DND-41 (cell line): ENCODE data around the gene USP54.
A peak's percentile ranks its signal among the peaks of the same experiment; 100 is the strongest.
"Not testable (repeated sequence)": the region's sequence is repeated elsewhere in the genome, so short reads cannot be mapped to it uniquely, and the experiment has no call there.

ENCODE experiments used
- ATAC-seq: fragments of 200-7000 bp; cut with Tn5 transposase; 3 replicates; pipeline ENCODE4 v1.9.1; 2021; ENCODE audit warnings: low read depth; ENCODE audit not compliant: insufficient read depth
- DNase-seq: peaks from one replicate; pipeline ENCODE4 v3.0.0-alpha.2; 2020
- H2AFZ ChIP-seq: 2 replicates; pipeline ENCODE4 v1.6.0; 2012; ENCODE audit warnings: low read depth, low read length
- H3K27ac ChIP-seq: 2 replicates; pipeline ENCODE4 v1.5.1; 2012; ENCODE audit warnings: low read length, inconsistent platforms
- H3K27me3 ChIP-seq: fragments of 200-600 bp; sonication (generic); 2 replicates; pipeline ENCODE4 v1.6.0; 2012; ENCODE audit warnings: low read length, mild to moderate bottlenecking, inconsistent platforms; ENCODE audit not compliant: insufficient read depth, poor library complexity
- H3K36me3 ChIP-seq: 2 replicates; pipeline ENCODE4 v1.5.1; 2012; ENCODE audit warnings: low read length, inconsistent platforms; ENCODE audit not compliant: insufficient read depth
- H3K4me1 ChIP-seq: 2 replicates; pipeline ENCODE4 v1.5.1; 2012; ENCODE audit warnings: mild to moderate bottlenecking, low read length; ENCODE audit not compliant: insufficient read depth
- H3K4me2 ChIP-seq: 2 replicates; pipeline ENCODE4 v1.6.0; 2012; ENCODE audit warnings: mild to moderate bottlenecking, moderate library complexity, low read length, inconsistent platforms; ENCODE audit not compliant: insufficient read depth
- H3K4me3 ChIP-seq, 2 experiments: fragments of 200-600 bp in 1 of 2; shearing (Covaris generic) in 1 of 2; 2 replicates each; pipeline ENCODE4 v1.5.1; 2012 to 2016; ENCODE audit warnings: inconsistent platforms in 2 of 2, low read length in 2 of 2, mild to moderate bottlenecking in 2 of 2, low read depth in 1 of 2, moderate library complexity in 1 of 2
- H3K79me2 ChIP-seq: 2 replicates; pipeline ENCODE4 v1.6.0; 2012; ENCODE audit warnings: low read length, inconsistent platforms; ENCODE audit not compliant: insufficient read depth
- H3K9ac ChIP-seq: 2 replicates; pipeline ENCODE4 v1.6.0; 2012; ENCODE audit warnings: low read depth, mild to moderate bottlenecking, inconsistent platforms, low read length, moderate library complexity
- H3K9me3 ChIP-seq: 2 replicates; pipeline ENCODE4 v1.5.1; 2012; ENCODE audit warnings: low read length, moderate library complexity, mild to moderate bottlenecking, inconsistent platforms; ENCODE audit not compliant: insufficient read depth, severe bottlenecking
- H4K20me1 ChIP-seq: 2 replicates; pipeline ENCODE4 v1.6.0; 2012; ENCODE audit warnings: low read length; ENCODE audit not compliant: insufficient read depth
- EZH2 ChIP-seq: IDR thresholded peaks from 3 replicates; pipeline ENCODE4 v1.6.1; 2012; ENCODE audit warnings: borderline replicate concordance, low read depth, mild to moderate bottlenecking, moderate library complexity, low read length, inconsistent platforms; ENCODE audit not compliant: severe bottlenecking
- TF ChIP-seq, protein P1 (sequence below): IDR thresholded peaks from 2 replicates; pipeline ENCODE4 v1.5.1; 2012; ENCODE audit warnings: borderline replicate concordance, low read length, moderate library complexity, mild to moderate bottlenecking; ENCODE audit not compliant: poor library complexity, severe bottlenecking; ENCODE audit errors: extremely low read depth

Gene USP54

DNA sequence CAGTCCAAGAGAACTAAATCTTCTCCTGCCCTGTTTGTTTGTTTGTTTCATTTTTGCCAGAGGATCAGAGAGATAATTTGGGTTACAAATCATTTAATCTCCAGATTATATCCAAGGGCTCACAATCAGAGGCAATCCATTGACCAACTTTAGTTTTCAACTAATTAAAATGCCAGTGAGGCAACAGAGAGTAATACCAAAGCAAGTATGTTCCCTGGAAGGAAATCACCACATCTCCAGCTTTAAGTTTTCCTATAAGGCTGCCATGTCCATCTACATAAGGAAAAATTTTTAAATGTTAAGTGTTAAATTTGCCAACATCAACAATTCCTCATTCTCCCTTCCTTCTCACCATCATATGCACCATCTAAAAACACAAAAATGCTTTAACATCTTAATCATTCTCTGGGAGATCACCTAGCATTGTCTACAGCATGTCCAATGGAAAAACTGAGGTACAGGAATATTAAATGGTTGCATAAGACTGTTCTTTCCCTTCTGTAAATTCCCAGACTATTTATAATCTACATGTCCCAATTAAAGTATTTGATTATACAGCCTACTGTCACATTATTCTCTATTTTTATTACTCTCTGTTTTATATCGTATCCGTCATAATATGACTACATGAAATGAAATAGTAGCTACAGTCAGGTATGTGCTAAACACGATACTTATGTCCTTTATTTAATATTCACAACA is 14.1 kb downstream of the USP54 start:
- H3K4me2 ChIP-seq = no peak overlapping the region

DNA sequence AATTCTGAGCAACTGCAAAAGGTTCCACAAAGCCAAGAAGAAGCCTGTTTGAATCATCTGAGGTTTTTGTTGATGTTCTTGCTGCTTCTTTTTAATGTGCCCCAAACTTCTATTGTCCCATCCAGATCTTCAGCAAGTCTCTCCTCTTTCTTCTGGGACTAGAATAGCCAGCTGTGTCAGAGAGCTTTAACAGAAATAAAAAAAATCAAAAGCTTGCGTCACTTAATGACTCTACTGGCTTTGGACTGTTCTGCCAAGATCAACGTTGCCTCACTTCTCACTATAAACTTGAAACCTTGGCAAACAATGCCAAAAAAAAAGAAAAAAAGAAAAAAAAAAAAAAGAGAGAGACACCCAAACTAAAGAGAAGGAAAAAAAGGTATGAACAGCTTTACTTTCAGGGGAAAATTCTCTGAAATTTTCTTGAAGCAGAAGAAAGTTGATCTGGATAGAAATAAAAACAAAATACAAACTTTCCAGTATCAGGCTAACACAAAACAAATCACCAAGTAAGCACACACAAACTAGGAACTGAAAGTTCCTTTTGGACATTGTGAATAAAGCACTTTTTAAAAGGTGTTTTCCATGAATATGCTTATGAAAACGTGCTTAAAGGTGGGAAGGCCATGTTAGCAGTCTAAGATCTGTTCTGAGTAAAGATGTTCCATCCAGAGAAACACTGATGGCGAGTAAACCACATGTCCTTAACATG is 14.8 kb downstream of the USP54 start:
- Histone ChIP-seq H3K27me3 (no peaks in the 10 kb centered on the region), H4K20me1 (no peaks in the 10 kb centered on the region), H3K9me3 (no peaks in the 10 kb centered on the region), H3K4me3 (no peak overlapping the region), H3K4me2 (no peak overlapping the region), H3K4me1 (no peaks in the 10 kb centered on the region), H3K36me3 (no peaks in the 10 kb centered on the region; the same call in 1 of the 2 replicates), H3K79me2 (no peaks in the 10 kb centered on the region), H2AFZ (no peak overlapping the region), H3K9ac (no peak overlapping the region), H3K27ac (no peak overlapping the region)
- ATAC-seq (no peak), DNase-seq (no peak)
- TF ChIP-seq EZH2 = no peak
- TF ChIP-seq, protein P1, sequence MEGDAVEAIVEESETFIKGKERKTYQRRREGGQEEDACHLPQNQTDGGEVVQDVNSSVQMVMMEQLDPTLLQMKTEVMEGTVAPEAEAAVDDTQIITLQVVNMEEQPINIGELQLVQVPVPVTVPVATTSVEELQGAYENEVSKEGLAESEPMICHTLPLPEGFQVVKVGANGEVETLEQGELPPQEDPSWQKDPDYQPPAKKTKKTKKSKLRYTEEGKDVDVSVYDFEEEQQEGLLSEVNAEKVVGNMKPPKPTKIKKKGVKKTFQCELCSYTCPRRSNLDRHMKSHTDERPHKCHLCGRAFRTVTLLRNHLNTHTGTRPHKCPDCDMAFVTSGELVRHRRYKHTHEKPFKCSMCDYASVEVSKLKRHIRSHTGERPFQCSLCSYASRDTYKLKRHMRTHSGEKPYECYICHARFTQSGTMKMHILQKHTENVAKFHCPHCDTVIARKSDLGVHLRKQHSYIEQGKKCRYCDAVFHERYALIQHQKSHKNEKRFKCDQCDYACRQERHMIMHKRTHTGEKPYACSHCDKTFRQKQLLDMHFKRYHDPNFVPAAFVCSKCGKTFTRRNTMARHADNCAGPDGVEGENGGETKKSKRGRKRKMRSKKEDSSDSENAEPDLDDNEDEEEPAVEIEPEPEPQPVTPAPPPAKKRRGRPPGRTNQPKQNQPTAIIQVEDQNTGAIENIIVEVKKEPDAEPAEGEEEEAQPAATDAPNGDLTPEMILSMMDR = no peak

More for the DNA sequence above, 14.1 kb downstream of the USP54 start:
- TF ChIP-seq, protein P1 = no peak
- TF ChIP-seq EZH2 = no peak
- Histone ChIP-seq H2AFZ (no peak overlapping the region), H3K4me1 (no peaks in the 10 kb centered on the region), H4K20me1 (no peaks in the 10 kb centered on the region), H3K9me3 (no peaks in the 10 kb centered on the region), H3K36me3 (no peaks in the 10 kb centered on the region), H3K27ac (no peak overlapping the region), H3K27me3 (no peaks in the 10 kb centered on the region), H3K4me3 (no peak overlapping the region), H3K9ac (no peak overlapping the region), H3K79me2 (no peaks in the 10 kb centered on the region)
- ATAC-seq = no peak
- no peak for DNase-seq

DNA sequence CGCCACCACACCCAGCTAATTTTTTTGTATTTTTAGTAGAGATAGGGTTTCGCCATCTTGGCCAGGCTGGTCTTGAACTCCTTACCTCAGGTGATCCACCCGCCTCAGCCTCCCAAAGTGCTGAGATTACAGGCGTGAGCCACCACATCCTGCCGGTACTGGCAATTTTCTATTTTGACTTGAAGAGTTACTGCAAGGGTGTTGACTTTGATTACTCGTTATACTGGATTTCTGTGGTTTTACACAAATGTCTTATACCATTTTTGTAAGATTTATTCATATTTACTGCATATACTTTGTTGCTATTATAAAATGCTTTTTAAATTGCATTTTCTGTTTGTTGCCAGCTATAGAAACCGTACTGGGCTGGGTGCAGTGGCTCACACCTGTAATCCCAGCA is 24.1 kb downstream of the USP54 start:
- not testable (repeated sequence) for H3K27ac ChIP-seq, H3K79me2 ChIP-seq, H3K9me3 ChIP-seq, H3K9ac ChIP-seq, H3K4me2 ChIP-seq, H3K27me3 ChIP-seq, H3K36me3 ChIP-seq, ATAC-seq, H3K4me3 ChIP-seq, H2AFZ ChIP-seq, H4K20me1 ChIP-seq, H3K4me1 ChIP-seq
- peak; percentile 8 for DNase-seq

DNA sequence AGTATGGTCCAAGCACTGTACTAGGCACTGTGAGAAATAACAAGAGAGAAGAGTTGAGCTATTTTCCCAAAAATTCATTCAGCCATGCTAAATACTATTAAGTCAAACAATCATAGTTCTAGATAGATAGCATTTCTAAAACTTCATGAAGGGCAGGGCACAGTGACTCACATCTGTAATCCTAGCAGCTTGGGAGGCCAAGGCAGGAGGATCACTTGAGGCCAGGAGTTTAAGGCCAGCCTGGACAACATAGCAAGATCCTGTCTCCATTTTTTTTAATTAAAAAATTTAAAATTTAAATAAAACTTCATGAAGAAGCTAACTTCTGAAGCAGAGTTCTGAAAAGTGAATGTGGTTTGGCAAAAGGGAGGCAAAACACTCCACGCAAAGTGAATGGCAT is 29.9 kb downstream of the USP54 start:
- Histone ChIP-seq H3K27ac (no peak overlapping the region), H3K27me3 (no peaks in the 10 kb centered on the region), H3K4me2 (no peak overlapping the region), H2AFZ (no peak overlapping the region), H3K9me3 (no peaks in the 10 kb centered on the region), H3K9ac (no peak overlapping the region), H3K4me1 (no peaks in the 10 kb centered on the region), H3K4me3 (no peak overlapping the region), H3K79me2 (no peaks in the 10 kb centered on the region), H4K20me1 (no peaks in the 10 kb centered on the region), H3K36me3 (no peaks in the 10 kb centered on the region)
- TF ChIP-seq, protein P1 = no peak
- TF ChIP-seq EZH2 = no peak
- no peak for DNase-seq
- ATAC-seq = no peak
